GM12878 (cell line): ENCODE data around the gene RETN. TPM values are rescaled to one million over a fixed set of nuclear protein-coding genes. Genes with fewer than 3 reads are reported as not detected.

Experiments
- ATAC-seq: fragments of 200-7000 bp; cut with Tn5 transposase; 3 replicates; pipeline ENCODE4 v1.9.1; 2020; ENCODE audit warnings: mild to moderate bottlenecking, moderate library complexity
- BruUV-seq: library from RNA; stranded (reverse); fragments of 400-500 nt; replicated peaks from 2 replicates; lab custom pipeline; 2021; lab: Mats Ljungman, UMichigan
- CTCF ChIA-PET: fragments of 300-600 bp; sonication (Branson Sonifier 250); formaldehyde crosslinking; extraction: SDS; loops from one replicate; lab custom pipeline; 2021; ENCODE audit warnings: inconsistent platforms; lab: Yijun Ruan, JAX
- POLR2A ChIA-PET: fragments of 350-600 bp; formaldehyde crosslinking; extraction: SDS; loops from one replicate; lab custom pipeline; 2021; ENCODE audit warnings: inconsistent platforms; lab: Charles Lee
- RAD21 ChIA-PET: fragments of 300-600 bp; sonication (Branson Sonifier 250); formaldehyde crosslinking; loops from one replicate; lab custom pipeline; 2023; ENCODE audit warnings: antibody characterized with exemption; ENCODE audit not compliant: unreplicated experiment; lab: Charles Lee
- SMC1A ChIA-PET: fragments of 300-600 bp; sonication (Branson Sonifier 250); formaldehyde crosslinking; loops from one replicate; lab custom pipeline; 2023; ENCODE audit not compliant: unreplicated experiment, uncharacterized antibody; lab: Charles Lee
- DNase-seq: peaks from one replicate; pipeline ENCODE4 v3.0.0-alpha.2; 2011; ENCODE audit warnings: low read depth, low spot score
- FAIRE-seq: peaks from 3 replicates; lab custom pipeline; 2011; peaks lifted over from hg19 to GRCh38; lab: Jason Lieb, UNC
- H2AFZ ChIP-seq: 2 replicates; pipeline ENCODE4 v1.6.0; 2011; ENCODE audit warnings: low read depth, low read length, control low read depth; ENCODE audit not compliant: control insufficient read depth
- H3K27ac ChIP-seq: 2 replicates; pipeline ENCODE4 v1.5.1; 2011; ENCODE audit warnings: control low read depth; ENCODE audit not compliant: control insufficient read depth, insufficient read depth
- H3K27me3 ChIP-seq, 2 experiments: replicated peaks in 1 of 2; 2 replicates each; pipeline versions ENCODE4 v1.6.0 to v1.6.1; 2011; ENCODE audit warnings: low read length in 1 of 2; ENCODE audit not compliant: control insufficient read depth in 2 of 2, insufficient read depth in 2 of 2
- H3K36me3 ChIP-seq, 2 experiments: 2 replicates each; pipeline ENCODE4 v1.5.1; 2011; ENCODE audit warnings: low read length in 1 of 2; ENCODE audit not compliant: control insufficient read depth in 2 of 2, insufficient read depth in 2 of 2
- H3K4me1 ChIP-seq: 2 replicates; pipeline ENCODE4 v1.6.1; 2011; ENCODE audit warnings: mild to moderate bottlenecking, low read length, moderate library complexity, mixed read lengths; ENCODE audit not compliant: control insufficient read depth, insufficient read depth
- H3K4me2 ChIP-seq: 2 replicates; pipeline ENCODE4 v1.6.0; 2011; ENCODE audit warnings: control low read depth; ENCODE audit not compliant: control insufficient read depth, insufficient read depth
- H3K4me3 ChIP-seq: fragments of 200-600 bp; sonication (generic); 2 replicates; pipeline ENCODE4 v1.5.1; 2016
- H3K79me2 ChIP-seq: 2 replicates; pipeline ENCODE4 v1.6.0; 2011; ENCODE audit warnings: low read length; ENCODE audit not compliant: control insufficient read depth, insufficient read depth
- H3K9ac ChIP-seq: 2 replicates; pipeline ENCODE4 v1.8.0; 2011; ENCODE audit warnings: low read length, control low read depth, mixed read lengths; ENCODE audit not compliant: control insufficient read depth, insufficient read depth
- H3K9me3 ChIP-seq: replicated peaks from 3 replicates; pipeline ENCODE4 v1.5.1; 2011; ENCODE audit warnings: mild to moderate bottlenecking, low read length; ENCODE audit not compliant: control insufficient read depth, insufficient read depth
- H4K20me1 ChIP-seq: 2 replicates; pipeline ENCODE4 v1.6.0; 2011; ENCODE audit not compliant: control insufficient read depth, insufficient read depth
- ATF7 ChIP-seq: fragments of 450-650 bp; IDR thresholded peaks from 2 replicates; pipeline ENCODE4 v1.6.1; 2016; ENCODE audit warnings: low read depth, mild to moderate bottlenecking
- BACH1 ChIP-seq: fragments of 450-650 bp; IDR thresholded peaks from 2 replicates; pipeline ENCODE4 v1.6.1; 2017; ENCODE audit warnings: mild to moderate bottlenecking, borderline replicate concordance
- BHLHE40 ChIP-seq, 2 experiments: fragments of 450-650 bp in 1 of 2; IDR thresholded peaks; 2 replicates each; pipeline ENCODE4 v1.6.1; 2011 to 2017; ENCODE audit warnings: low read depth in 2 of 2, borderline replicate concordance in 1 of 2, improper control_type of control experiment in 1 of 2, low read length in 1 of 2, mild to moderate bottlenecking in 1 of 2
- RAD21 ChIP-seq: IDR thresholded peaks from 2 replicates; pipeline ENCODE4 v1.6.1; 2011; ENCODE audit warnings: mild to moderate bottlenecking, low read depth, low read length, moderate library complexity; ENCODE audit not compliant: insufficient read depth
- SIX5 ChIP-seq: IDR thresholded peaks from 2 replicates; pipeline ENCODE4 v1.6.1; 2011; ENCODE audit warnings: mild to moderate bottlenecking, low read depth, low read length, moderate library complexity; ENCODE audit not compliant: severe bottlenecking
- SMC3 ChIP-seq: IDR thresholded peaks from 2 replicates; pipeline ENCODE4 v1.6.1; 2011; ENCODE audit warnings: low read length, improper control_type of control experiment, borderline replicate concordance
- STAT1 ChIP-seq: fragments of 450-650 bp; conservative IDR thresholded peaks from 2 replicates; pipeline ENCODE4 v1.6.1; 2014; ENCODE audit warnings: antibody characterized with exemption, mild to moderate bottlenecking
- ZNF622 ChIP-seq: fragments of 450-650 bp; IDR thresholded peaks from 2 replicates; pipeline ENCODE4 v1.6.1; 2017; ENCODE audit warnings: mild to moderate bottlenecking, inconsistent platforms
- WGBS: methylation state at CpG from one replicate; pipeline ENCODE4 v1.1.6; 2016; ENCODE audit warnings: low lambda C conversion rate; ENCODE audit not compliant: insufficient replicate concordance, insufficient coverage; ENCODE audit errors: missing lambda C conversion rate; 5-methylcytosine and 5-hydroxymethylcytosine counted together
- in situ Hi-C: fragments of 300-500 bp; cut with MboI; formaldehyde crosslinking; loops from 9 replicates; pipeline ENCODE4 v1.14.3; 2018; ENCODE audit warnings: mixed read lengths
- intact Hi-C: fragments of 100-400 bp; cut with micrococcal nuclease; formaldehyde crosslinking; loops from one replicate; pipeline ENCODE4 v1.14.2; 2022; ENCODE audit not compliant: unreplicated experiment
- polyA plus RNA-seq, 11 experiments: library from polyadenylated mRNA; depleted of rRNA in 4 of 11; unstranded in 6 of 11; stranded (reverse) in 5 of 11; fragments of >200 nt; fragmentation: Nextera tagmentation in 4 of 11; fragmentation: Illumina TruSeq in 1 of 11; extraction: Ambion mirVana in 4 of 11; extraction: Trizol in 1 of 11; gene quantifications; 1 replicate in 1 of 11; 2 replicates in 10 of 11; pipeline versions ENCODE4 v1.2.1 to v1.2.3, GENCODE V29; 2011 to 2016; ENCODE audit warnings: inconsistent platforms in 2 of 11, missing spikeins in 2 of 11, low read depth in 1 of 11
- total RNA-seq, 4 experiments: library from RNA; depleted of rRNA in 3 of 4; stranded (reverse); fragments of >200 nt in 3 of 4; fragmentation: Illumina TruSeq in 1 of 4; extraction: Trizol in 1 of 4; gene quantifications; 2 replicates each; pipeline versions ENCODE4 v1.2.1 to v1.2.3, GENCODE V29; 2013 to 2021
- TF ChIP-seq, protein P1 (sequence below): IDR thresholded peaks from 2 replicates; pipeline ENCODE4 v1.6.1; 2011; ENCODE audit warnings: borderline replicate concordance, low read depth, mild to moderate bottlenecking, moderate library complexity, low read length; ENCODE audit not compliant: insufficient read depth, poor library complexity, severe bottlenecking
- TF ChIP-seq, protein P2 (sequence below): fragments of 450-650 bp; IDR thresholded peaks from 2 replicates; pipeline ENCODE4 v1.6.1; 2017; ENCODE audit warnings: mild to moderate bottlenecking
- TF ChIP-seq, protein P3 (sequence below): fragments of 450-650 bp; IDR thresholded peaks from 2 replicates; pipeline ENCODE4 v1.6.1; 2017; ENCODE audit warnings: borderline replicate concordance
- TF ChIP-seq, protein P4 (sequence below), 3 experiments: IDR thresholded peaks in 2 of 3; conservative IDR thresholded peaks in 1 of 3; 2 replicates each; pipeline ENCODE4 v1.5.1; 2011; ENCODE audit warnings: low read depth in 3 of 3, low read length in 3 of 3, mild to moderate bottlenecking in 3 of 3, control low read depth in 2 of 3, moderate library complexity in 2 of 3, inconsistent platforms in 1 of 3, mixed read lengths in 1 of 3; ENCODE audit not compliant: control insufficient read depth in 2 of 3, insufficient read depth in 1 of 3; ENCODE audit errors: extremely low read depth in 1 of 3
- TF ChIP-seq, protein P5 (sequence below): IDR thresholded peaks from 2 replicates; pipeline ENCODE4 v1.6.1; 2011; ENCODE audit warnings: low read depth, low read length, improper control_type of control experiment, borderline replicate concordance

RETN gene
- total and polyA plus RNA-seq, 10 of the 15 experiments (the other 5 are each of a cell fraction or from before 2014, with no cell fraction given): 0.26 TPM; not detected in 9

DNA sequence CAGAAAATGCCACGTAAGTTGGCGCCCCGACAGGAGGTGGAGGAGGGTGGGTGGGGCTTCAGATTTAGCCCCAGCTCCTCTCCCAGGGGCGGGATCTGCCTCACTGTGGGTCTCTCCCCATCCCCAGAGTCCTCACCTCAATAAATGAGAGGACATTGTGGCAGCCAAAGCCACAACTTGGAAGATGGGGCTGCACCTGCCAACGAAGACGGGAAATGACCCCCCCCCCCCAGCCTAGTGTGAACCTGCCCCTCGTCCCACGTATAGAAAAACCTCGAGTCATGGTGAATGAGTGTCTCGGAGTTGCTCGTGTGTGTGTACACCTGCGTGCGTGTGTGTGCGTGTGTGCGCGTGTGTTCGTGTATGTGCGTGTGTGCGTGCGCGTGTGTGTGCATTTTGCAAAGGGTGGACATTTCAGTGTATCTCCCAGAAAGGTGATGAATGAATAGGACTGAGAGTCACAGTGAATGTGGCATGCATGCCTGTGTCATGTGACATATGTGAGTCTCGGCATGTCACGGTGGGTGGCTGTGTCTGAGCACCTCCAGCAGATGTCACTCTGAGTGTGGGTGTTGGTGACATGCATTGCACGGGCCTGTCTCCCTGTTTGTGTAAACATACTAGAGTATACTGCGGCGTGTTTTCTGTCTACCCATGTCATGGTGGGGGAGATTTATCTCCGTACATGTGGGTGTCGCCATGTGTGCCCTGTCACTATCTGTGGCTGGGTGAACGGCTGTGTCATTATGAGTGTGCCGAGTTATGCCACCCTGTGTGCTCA lies 10.3 kb downstream of the RETN start:
- H3K4me1 ChIP-seq: peaks cover 44% of the 10 kb centered on the region
- H3K9ac ChIP-seq: no peak overlapping the region
- peaks cover 0 to 3% of the 10 kb centered on the region in 2 experiments; a peak in 2 of 4 replicates for H3K36me3 ChIP-seq
- no peak overlapping the region for H3K4me3 ChIP-seq
- no peak overlapping the region for H3K27ac ChIP-seq
- FAIRE-seq (peak; percentile 75), DNase-seq (no peak), ATAC-seq (peak; percentile 73)
- POLR2A ChIA-PET: interaction anchor here (0.7 kb wide), 1 partner anchor 20 kb away, joined by 3 read pairs; no protein-coding TSS in a partner anchor
- H4K20me1 ChIP-seq: no peaks in the 10 kb centered on the region
- H3K9me3 ChIP-seq: no peaks in the 10 kb centered on the region; the same call in 2 of the 3 replicates
- no TSS peak for BruUV-seq
- WGBS: 31% methylated on average over 29 of the region's 30 CpGs
- H3K79me2 ChIP-seq: peaks cover 23% of the 10 kb centered on the region
- intact Hi-C loops: loop anchor here (1.0 to 10.0 kb wide), 3 partner anchors 111 to 294 kb away; no protein-coding TSS in a partner anchor
- CTCF ChIA-PET: interaction anchor here (0.7 to 3.6 kb wide), 4 partner anchors 111 to 131 kb away, joined by 3 to 20 read pairs (median 5); no protein-coding TSS in a partner anchor
- H3K27me3 ChIP-seq: no peaks in the 10 kb centered on the region; a peak in 1 of 4 replicates
- in situ Hi-C loops: no loop called here
- RAD21 ChIA-PET: interaction anchor here (0.8 to 0.9 kb wide), 3 partner anchors 18 to 127 kb away, joined by 3 to 4 read pairs (median 4); no protein-coding TSS in a partner anchor
- H2AFZ ChIP-seq: peak overlapping the region; percentile 56
- SMC1A ChIA-PET: interaction anchor here (2.9 kb wide), 1 partner anchor 110 kb away, joined by 12 read pairs; no protein-coding TSS in a partner anchor
- peak overlapping the region; percentile 64 for H3K4me2 ChIP-seq
- TF ChIP-seq, protein P1, sequence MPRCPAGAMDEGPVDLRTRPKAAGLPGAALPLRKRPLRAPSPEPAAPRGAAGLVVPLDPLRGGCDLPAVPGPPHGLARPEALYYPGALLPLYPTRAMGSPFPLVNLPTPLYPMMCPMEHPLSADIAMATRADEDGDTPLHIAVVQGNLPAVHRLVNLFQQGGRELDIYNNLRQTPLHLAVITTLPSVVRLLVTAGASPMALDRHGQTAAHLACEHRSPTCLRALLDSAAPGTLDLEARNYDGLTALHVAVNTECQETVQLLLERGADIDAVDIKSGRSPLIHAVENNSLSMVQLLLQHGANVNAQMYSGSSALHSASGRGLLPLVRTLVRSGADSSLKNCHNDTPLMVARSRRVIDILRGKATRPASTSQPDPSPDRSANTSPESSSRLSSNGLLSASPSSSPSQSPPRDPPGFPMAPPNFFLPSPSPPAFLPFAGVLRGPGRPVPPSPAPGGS: peak; percentile 96
- TF ChIP-seq RAD21: peak; percentile 81
- TF ChIP-seq SIX5: no peak
- TF ChIP-seq BHLHE40 (IDR thresholded peaks at IDR 0.05; ENCODE audit: borderline replicate concordance in 1 of 2, low read depth in 2 of 2, low read length in 1 of 2): peak; percentile 74 to 90; a peak in 3 of 4 replicates
- TF ChIP-seq, protein P2, sequence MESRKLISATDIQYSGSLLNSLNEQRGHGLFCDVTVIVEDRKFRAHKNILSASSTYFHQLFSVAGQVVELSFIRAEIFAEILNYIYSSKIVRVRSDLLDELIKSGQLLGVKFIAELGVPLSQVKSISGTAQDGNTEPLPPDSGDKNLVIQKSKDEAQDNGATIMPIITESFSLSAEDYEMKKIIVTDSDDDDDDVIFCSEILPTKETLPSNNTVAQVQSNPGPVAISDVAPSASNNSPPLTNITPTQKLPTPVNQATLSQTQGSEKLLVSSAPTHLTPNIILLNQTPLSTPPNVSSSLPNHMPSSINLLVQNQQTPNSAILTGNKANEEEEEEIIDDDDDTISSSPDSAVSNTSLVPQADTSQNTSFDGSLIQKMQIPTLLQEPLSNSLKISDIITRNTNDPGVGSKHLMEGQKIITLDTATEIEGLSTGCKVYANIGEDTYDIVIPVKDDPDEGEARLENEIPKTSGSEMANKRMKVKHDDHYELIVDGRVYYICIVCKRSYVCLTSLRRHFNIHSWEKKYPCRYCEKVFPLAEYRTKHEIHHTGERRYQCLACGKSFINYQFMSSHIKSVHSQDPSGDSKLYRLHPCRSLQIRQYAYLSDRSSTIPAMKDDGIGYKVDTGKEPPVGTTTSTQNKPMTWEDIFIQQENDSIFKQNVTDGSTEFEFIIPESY: peak; percentile 57; the same call in 1 of the 2 replicates
- no peak for TF ChIP-seq ZNF622
- peak; percentile 55; the same call in 1 of the 2 replicates for TF ChIP-seq BACH1
- TF ChIP-seq, protein P3, sequence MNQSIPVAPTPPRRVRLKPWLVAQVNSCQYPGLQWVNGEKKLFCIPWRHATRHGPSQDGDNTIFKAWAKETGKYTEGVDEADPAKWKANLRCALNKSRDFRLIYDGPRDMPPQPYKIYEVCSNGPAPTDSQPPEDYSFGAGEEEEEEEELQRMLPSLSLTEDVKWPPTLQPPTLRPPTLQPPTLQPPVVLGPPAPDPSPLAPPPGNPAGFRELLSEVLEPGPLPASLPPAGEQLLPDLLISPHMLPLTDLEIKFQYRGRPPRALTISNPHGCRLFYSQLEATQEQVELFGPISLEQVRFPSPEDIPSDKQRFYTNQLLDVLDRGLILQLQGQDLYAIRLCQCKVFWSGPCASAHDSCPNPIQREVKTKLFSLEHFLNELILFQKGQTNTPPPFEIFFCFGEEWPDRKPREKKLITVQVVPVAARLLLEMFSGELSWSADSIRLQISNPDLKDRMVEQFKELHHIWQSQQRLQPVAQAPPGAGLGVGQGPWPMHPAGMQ: no peak
- TF ChIP-seq, protein P4, sequence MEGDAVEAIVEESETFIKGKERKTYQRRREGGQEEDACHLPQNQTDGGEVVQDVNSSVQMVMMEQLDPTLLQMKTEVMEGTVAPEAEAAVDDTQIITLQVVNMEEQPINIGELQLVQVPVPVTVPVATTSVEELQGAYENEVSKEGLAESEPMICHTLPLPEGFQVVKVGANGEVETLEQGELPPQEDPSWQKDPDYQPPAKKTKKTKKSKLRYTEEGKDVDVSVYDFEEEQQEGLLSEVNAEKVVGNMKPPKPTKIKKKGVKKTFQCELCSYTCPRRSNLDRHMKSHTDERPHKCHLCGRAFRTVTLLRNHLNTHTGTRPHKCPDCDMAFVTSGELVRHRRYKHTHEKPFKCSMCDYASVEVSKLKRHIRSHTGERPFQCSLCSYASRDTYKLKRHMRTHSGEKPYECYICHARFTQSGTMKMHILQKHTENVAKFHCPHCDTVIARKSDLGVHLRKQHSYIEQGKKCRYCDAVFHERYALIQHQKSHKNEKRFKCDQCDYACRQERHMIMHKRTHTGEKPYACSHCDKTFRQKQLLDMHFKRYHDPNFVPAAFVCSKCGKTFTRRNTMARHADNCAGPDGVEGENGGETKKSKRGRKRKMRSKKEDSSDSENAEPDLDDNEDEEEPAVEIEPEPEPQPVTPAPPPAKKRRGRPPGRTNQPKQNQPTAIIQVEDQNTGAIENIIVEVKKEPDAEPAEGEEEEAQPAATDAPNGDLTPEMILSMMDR (IDR thresholded peaks at IDR 0.05 in 2 of 3, conservative IDR thresholded peaks at IDR 0.05 in 1 of 3; ENCODE audit: control insufficient read depth in 2 of 3, extremely low read depth in 1 of 3, insufficient read depth in 1 of 3, low read depth in 3 of 3, low read length in 3 of 3): peak; percentile 63 to 90 (median 86)
- 0 out of 2 replicates have a peak, but pooled peaks have one; percentile 12 for TF ChIP-seq ATF7
- TF ChIP-seq STAT1: no peak
- TF ChIP-seq SMC3: peak; percentile 92
- TF ChIP-seq, protein P5, sequence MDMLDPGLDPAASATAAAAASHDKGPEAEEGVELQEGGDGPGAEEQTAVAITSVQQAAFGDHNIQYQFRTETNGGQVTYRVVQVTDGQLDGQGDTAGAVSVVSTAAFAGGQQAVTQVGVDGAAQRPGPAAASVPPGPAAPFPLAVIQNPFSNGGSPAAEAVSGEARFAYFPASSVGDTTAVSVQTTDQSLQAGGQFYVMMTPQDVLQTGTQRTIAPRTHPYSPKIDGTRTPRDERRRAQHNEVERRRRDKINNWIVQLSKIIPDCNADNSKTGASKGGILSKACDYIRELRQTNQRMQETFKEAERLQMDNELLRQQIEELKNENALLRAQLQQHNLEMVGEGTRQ: peak; percentile 68
